Measurements from ENCODE around the gene MRPL57.

DNA sequence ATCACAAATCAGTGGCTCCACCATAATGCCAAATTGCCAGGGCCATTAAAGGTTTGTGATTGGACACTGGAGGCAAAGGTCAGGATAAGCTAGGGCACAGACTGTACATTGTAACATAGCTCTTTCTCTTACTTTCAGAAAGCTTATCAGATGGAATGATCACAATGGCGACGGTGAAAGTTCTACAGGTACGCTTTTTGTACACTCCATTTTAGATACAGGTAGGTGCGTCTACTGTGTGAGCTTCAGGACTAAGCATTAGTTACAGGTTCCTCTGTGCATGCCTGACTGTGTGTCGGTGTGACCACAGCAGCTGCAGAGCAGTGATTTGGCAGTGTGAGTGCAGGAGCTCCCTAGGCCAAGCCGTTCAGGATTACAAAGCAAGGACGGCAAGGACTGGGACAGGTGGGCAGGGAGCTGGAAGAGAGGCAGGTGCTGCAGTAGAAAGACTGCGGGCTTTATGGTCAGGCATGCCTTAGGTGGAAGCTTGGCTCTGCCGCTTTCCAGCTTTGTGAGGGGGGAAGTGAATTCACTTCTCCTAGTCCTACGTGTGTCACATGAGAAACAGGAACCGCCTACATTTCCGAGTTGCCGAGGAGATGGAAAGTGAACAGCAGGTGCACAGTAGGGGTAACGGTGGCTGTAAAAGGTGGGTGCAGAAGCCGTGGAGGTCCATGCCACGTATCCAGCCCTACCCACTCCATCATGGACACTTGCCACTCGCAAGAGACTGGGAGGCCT is 49.6 kb downstream of the MRPL57 start:
- no peak for TF ChIP-seq ZBTB8A (tag by site-specific recombination; IDR thresholded peaks at IDR 0.05)
- TF ChIP-seq, protein P1, sequence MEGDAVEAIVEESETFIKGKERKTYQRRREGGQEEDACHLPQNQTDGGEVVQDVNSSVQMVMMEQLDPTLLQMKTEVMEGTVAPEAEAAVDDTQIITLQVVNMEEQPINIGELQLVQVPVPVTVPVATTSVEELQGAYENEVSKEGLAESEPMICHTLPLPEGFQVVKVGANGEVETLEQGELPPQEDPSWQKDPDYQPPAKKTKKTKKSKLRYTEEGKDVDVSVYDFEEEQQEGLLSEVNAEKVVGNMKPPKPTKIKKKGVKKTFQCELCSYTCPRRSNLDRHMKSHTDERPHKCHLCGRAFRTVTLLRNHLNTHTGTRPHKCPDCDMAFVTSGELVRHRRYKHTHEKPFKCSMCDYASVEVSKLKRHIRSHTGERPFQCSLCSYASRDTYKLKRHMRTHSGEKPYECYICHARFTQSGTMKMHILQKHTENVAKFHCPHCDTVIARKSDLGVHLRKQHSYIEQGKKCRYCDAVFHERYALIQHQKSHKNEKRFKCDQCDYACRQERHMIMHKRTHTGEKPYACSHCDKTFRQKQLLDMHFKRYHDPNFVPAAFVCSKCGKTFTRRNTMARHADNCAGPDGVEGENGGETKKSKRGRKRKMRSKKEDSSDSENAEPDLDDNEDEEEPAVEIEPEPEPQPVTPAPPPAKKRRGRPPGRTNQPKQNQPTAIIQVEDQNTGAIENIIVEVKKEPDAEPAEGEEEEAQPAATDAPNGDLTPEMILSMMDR (tag by site-specific recombination; IDR thresholded peaks at IDR 0.05): no peak
- no peak for TF ChIP-seq ZNF16 (tag by site-specific recombination; IDR thresholded peaks at IDR 0.05; ENCODE audit: low read depth)
